ENCODE measurements around the gene TRIM32. TPM values are rescaled to one million over a fixed set of nuclear protein-coding genes. Genes with fewer than 3 reads are reported as not detected.
A peak's percentile ranks its signal among the peaks of the same experiment; 100 is the strongest.

Gene TRIM32
- total and polyA plus RNA-seq, 2 of the 13 experiments (the other 11 are each of a cell fraction or from before 2014, with no cell fraction given) = 6.5 to 7.7 TPM

GRCh38 chr9:116687074-116687753 lies at the start of gene TRIM32 (continued):
- TF ChIP-seq ZSCAN20 (CRISPR knock-in tag; IDR thresholded peaks at IDR 0.05; ENCODE audit: borderline replicate concordance) (no peak), TFAP4 (IDR thresholded peaks at IDR 0.05; ENCODE audit: borderline replicate concordance, low read depth) (peak; percentile 84; the same call in 1 of the 2 replicates), CCAR2 (optimal IDR thresholded peaks at IDR 0.05; ENCODE audit: low read depth, low read length) (no peak), PRMT3 (CRISPR knock-in tag; IDR thresholded peaks at IDR 0.05; ENCODE audit: borderline replicate concordance, low read depth) (no peak), ZMYM4 (CRISPR knock-in tag; IDR thresholded peaks at IDR 0.05) (peak; percentile 68; the same call in 1 of the 2 replicates), ZNF75D (CRISPR knock-in tag; IDR thresholded peaks at IDR 0.05; ENCODE audit: borderline replicate concordance) (no peak), SRF (IDR thresholded peaks at IDR 0.05; ENCODE audit: low read depth, low read length) (no peak), SALL1 (CRISPR knock-in tag; IDR thresholded peaks at IDR 0.05) (peak; percentile 75; the same call in 1 of the 2 replicates), ZNF788 (CRISPR knock-in tag; IDR thresholded peaks at IDR 0.05; ENCODE audit: borderline replicate concordance) (peak; percentile 70), MAX (IDR thresholded peaks at IDR 0.05) (peak; percentile 94), MAFF (IDR thresholded peaks at IDR 0.05; ENCODE audit: low read depth, low read length) (no peak), KMT2B (CRISPR knock-in tag; IDR thresholded peaks at IDR 0.05) (peak; percentile 90), LRRFIP1 (CRISPR knock-in tag; conservative IDR thresholded peaks at IDR 0.05) (no peak), ZNF326 (CRISPR knock-in tag; IDR thresholded peaks at IDR 0.05; ENCODE audit: borderline replicate concordance) (no peak), PAX8 (CRISPR knock-in tag; IDR thresholded peaks at IDR 0.05; ENCODE audit: borderline replicate concordance) (0 out of 2 replicates have a peak, but pooled peaks have one; percentile 55), HIVEP1 (CRISPR knock-in tag; IDR thresholded peaks at IDR 0.05) (0 out of 2 replicates have a peak, but pooled peaks have one; percentile 18), XRCC5 (optimal IDR thresholded peaks at IDR 0.05; ENCODE audit: low read length) (peak; percentile 42), NKX3-1 (CRISPR knock-in tag; IDR thresholded peaks at IDR 0.05) (0 out of 2 replicates have a peak, but pooled peaks have one; percentile 43), ZEB1 (IDR thresholded peaks at IDR 0.05; ENCODE audit: insufficient replicate concordance, low read depth) (no peak), RARA (CRISPR knock-in tag; IDR thresholded peaks at IDR 0.05) (0 out of 2 replicates have a peak, but pooled peaks have one; percentile 9)
- TF ChIP-seq, protein P1, sequence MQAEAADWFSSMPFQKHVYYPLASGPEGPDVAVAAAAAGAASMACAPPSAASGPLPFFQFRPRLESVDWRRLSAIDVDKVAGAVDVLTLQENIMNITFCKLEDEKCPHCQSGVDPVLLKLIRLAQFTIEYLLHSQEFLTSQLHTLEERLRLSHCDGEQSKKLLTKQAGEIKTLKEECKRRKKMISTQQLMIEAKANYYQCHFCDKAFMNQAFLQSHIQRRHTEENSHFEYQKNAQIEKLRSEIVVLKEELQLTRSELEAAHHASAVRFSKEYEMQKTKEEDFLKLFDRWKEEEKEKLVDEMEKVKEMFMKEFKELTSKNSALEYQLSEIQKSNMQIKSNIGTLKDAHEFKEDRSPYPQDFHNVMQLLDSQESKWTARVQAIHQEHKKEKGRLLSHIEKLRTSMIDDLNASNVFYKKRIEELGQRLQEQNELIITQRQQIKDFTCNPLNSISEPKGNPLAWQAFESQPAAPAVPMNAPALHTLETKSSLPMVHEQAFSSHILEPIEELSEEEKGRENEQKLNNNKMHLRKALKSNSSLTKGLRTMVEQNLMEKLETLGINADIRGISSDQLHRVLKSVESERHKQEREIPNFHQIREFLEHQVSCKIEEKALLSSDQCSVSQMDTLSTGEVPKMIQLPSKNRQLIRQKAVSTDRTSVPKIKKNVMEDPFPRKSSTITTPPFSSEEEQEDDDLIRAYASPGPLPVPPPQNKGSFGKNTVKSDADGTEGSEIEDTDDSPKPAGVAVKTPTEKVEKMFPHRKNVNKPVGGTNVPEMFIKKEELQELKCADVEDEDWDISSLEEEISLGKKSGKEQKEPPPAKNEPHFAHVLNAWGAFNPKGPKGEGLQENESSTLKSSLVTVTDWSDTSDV (CRISPR knock-in tag; IDR thresholded peaks at IDR 0.05) = no peak
